Spleen (tissue), 11 donors: ENCODE results near the gene AMN1. TPM values are rescaled to one million over a fixed set of nuclear protein-coding genes. Genes with fewer than 3 reads are reported as not detected.
"Not testable (repeated sequence)": the region's sequence is repeated elsewhere in the genome, so short reads cannot be mapped to it uniquely, and the experiment has no call there.

ENCODE experiments used
- DNase-seq: peaks from one replicate; pipeline ENCODE4 v3.0.0-alpha.2; 2020
- H3K27ac ChIP-seq, 8 donors: fragments of 200-600 bp; sonication (generic) in 7 of 8; 1 replicate in 4 of 8; 2 replicates in 4 of 8; pipeline versions ENCODE4 v1.5.0 to v1.8.0; 2016 to 2021; ENCODE audit warnings: inconsistent platforms in 4 of 8, mild to moderate bottlenecking in 4 of 8, moderate library complexity in 1 of 8
- H3K27me3 ChIP-seq, 7 donors: fragments of 200-600 bp; sonication (generic) in 6 of 7; replicated peaks in 1 of 7; 1 replicate in 4 of 7; 2 replicates in 3 of 7; pipeline versions ENCODE4 v1.5.0 to v1.8.0; 2016 to 2021; ENCODE audit warnings: inconsistent platforms in 3 of 7, mild to moderate bottlenecking in 1 of 7
- H3K36me3 ChIP-seq, 6 donors: fragments of 200-600 bp; sonication (generic) in 5 of 6; 1 replicate in 4 of 6; 2 replicates in 2 of 6; pipeline versions ENCODE4 v1.5.0 to v1.8.0; 2016 to 2021; ENCODE audit warnings: inconsistent platforms in 2 of 6
- H3K4me1 ChIP-seq, 6 donors: fragments of 200-600 bp; sonication (generic) in 5 of 6; 1 replicate in 3 of 6; 2 replicates in 3 of 6; pipeline versions ENCODE4 v1.5.0 to v1.8.0; 2016 to 2021; ENCODE audit warnings: inconsistent platforms in 3 of 6
- H3K4me3 ChIP-seq, 8 donors: fragments of 200-600 bp; sonication (generic) in 7 of 8; 1 replicate in 4 of 8; 2 replicates in 4 of 8; pipeline versions ENCODE4 v1.5.0 to v1.8.0; 2016 to 2021; ENCODE audit warnings: inconsistent platforms in 4 of 8, mild to moderate bottlenecking in 4 of 8, moderate library complexity in 2 of 8
- H3K9me3 ChIP-seq, 8 donors: fragments of 200-600 bp; sonication (generic) in 7 of 8; 1 replicate in 4 of 8; 2 replicates in 4 of 8; pipeline versions ENCODE4 v1.5.0 to v1.8.0; 2016 to 2021; ENCODE audit warnings: inconsistent platforms in 4 of 8
- CTCF ChIP-seq, 11 experiments: fragments of 200-600 bp in 7 of 11; fragments of 450-650 bp in 4 of 11; sonication (generic) in 4 of 11; IDR thresholded peaks in 8 of 11; conservative IDR thresholded peaks in 3 of 11; 1 replicate in 7 of 11; 2 replicates in 4 of 11; pipeline versions ENCODE4 v1.4.0 to v1.8.0; 2016 to 2021; ENCODE audit warnings: antibody characterized with exemption in 11 of 11, inconsistent platforms in 4 of 11, mild to moderate bottlenecking in 1 of 11
- POLR2A ChIP-seq, 3 donors: fragments of 450-650 bp; IDR thresholded peaks; one replicate each; pipeline ENCODE4 v1.5.1; 2017; ENCODE audit warnings: antibody characterized with exemption in 3 of 3, mild to moderate bottlenecking in 1 of 3
- POLR2AphosphoS5 ChIP-seq, 3 donors: sonication (generic); formaldehyde crosslinking; IDR thresholded peaks; one replicate each; pipeline ENCODE4 v1.5.1; 2017; ENCODE audit warnings: antibody characterized with exemption in 3 of 3
- WGBS, 5 donors: extraction: QIAGEN DNeasy Blood & Tissue Kit in 3 of 5; methylation state at CpG; one replicate each; pipeline versions ENCODE4 v1.1.5 to v1.1.7; 2013 to 2018; 5-methylcytosine and 5-hydroxymethylcytosine counted together
- intact Hi-C: fragments of 100-400 bp; cut with DNase I; formaldehyde crosslinking; loops from one replicate; pipeline ENCODE4 v1.15.0; 2023; ENCODE audit warnings: low total_unique reads
- polyA plus RNA-seq, 3 donors: library from polyadenylated mRNA; stranded (reverse); fragments of 200-250 nt; gene quantifications; one replicate each; pipeline ENCODE4 v1.2.1, GENCODE V29; 2013
- total RNA-seq, 7 donors: library from RNA; depleted of rRNA in 3 of 7; stranded (reverse); fragments of >200 nt in 3 of 7; fragmentation: NEBNext Ultra II Directional in 4 of 7; extraction: Animal tissue kit (Norgen Biotek cat#: 25700) in 4 of 7; gene quantifications; one replicate each; pipeline versions ENCODE4 v1.1.0 to v1.2.1, GENCODE V29; 2016 to 2021
- donor health status: healthy with polysubstance abuse.
- donor health status: DM: no; HTN: no; CAD: no; lungs with moderate emphysema.
- donor health status: DM: no; HTN: no; CAD: no.
- donor health status: Bipolar disorder and iron deficiency.
- donor health status: healthy.
- donor health status: DM: no; HTN: no; CAD: no.
- donor health status: DM: yes; HTN: yes; CAD: no.

The AMN1 gene
- total and polyA plus RNA-seq, 10 donors = 12.9 to 27.4 (median 16.1) TPM

- DNase-seq = no peak
- Histone ChIP-seq H3K4me3 (no peak overlapping the region), H3K27me3 (no peaks in the 10 kb centered on the region), H3K4me1 (peaks cover 0 to 20% (median 10%) of the 10 kb centered on the region in 6 donors), H3K9me3 (peaks cover 0 to 51% (median 26%) of the 10 kb centered on the region in 8 donors), H3K36me3 (peaks cover 0 to 38% (median 12%) of the 10 kb centered on the region in 6 donors), H3K27ac (no peak overlapping the region)
- intact Hi-C loops = no loop called here
- TF ChIP-seq POLR2A (IDR thresholded peaks at IDR 0.05) = no peak
- WGBS, 5 donors = 96 to 100% (median 99%) methylated on average over 5 of the region's 5 CpGs
Observed at GRCh38 chr12:31712877-31713276, 15.9 kb downstream of the AMN1 start.

- no peak for DNase-seq
- peak overlapping the region in 1 of 8 donors; percentile 26 for H3K27ac ChIP-seq
- TF ChIP-seq POLR2A (IDR thresholded peaks at IDR 0.05) = no peak
- no peak for TF ChIP-seq POLR2AphosphoS5 (IDR thresholded peaks at IDR 0.05)
- WGBS, 5 donors = 68 to 80% (median 73%) methylated on average over 3 of the region's 3 CpGs
- intact Hi-C loops = no loop called here
- peaks cover 4 to 44% (median 30%) of the 10 kb centered on the region in 8 donors for H3K9me3 ChIP-seq
- peaks cover 0 to 9% (median 4%) of the 10 kb centered on the region in 6 donors for H3K4me1 ChIP-seq
- no peaks in the 10 kb centered on the region for H3K27me3 ChIP-seq
- peaks cover 0 to 40% (median 20%) of the 10 kb centered on the region in 6 donors for H3K36me3 ChIP-seq
- H3K4me3 ChIP-seq = no peak overlapping the region
Observed at GRCh38 chr12:31710021-31710818, 18.6 kb downstream of the AMN1 start.

- H3K4me1 ChIP-seq, H3K27me3 ChIP-seq, DNase-seq, H3K27ac ChIP-seq, intact Hi-C loops, H3K4me3 ChIP-seq: not testable (repeated sequence)
- WGBS, 5 donors = 93 to 97% (median 95%) methylated on average over 7 of the region's 7 CpGs
- Histone ChIP-seq H3K9me3 (peaks cover 4 to 42% (median 30%) of the 10 kb centered on the region in 8 donors), H3K36me3 (peaks cover 0 to 35% (median 20%) of the 10 kb centered on the region in 6 donors)
Observed at GRCh38 chr12:31708118-31708517, 20.7 kb downstream of the AMN1 start.

- Histone ChIP-seq H3K27me3 (no peaks in the 10 kb centered on the region), H3K36me3 (peaks cover 0 to 46% (median 22%) of the 10 kb centered on the region in 6 donors), H3K27ac (no peak overlapping the region), H3K4me3 (no peak overlapping the region), H3K9me3 (peaks cover 4 to 34% (median 27%) of the 10 kb centered on the region in 8 donors), H3K4me1 (no peaks in the 10 kb centered on the region)
- WGBS, 5 donors = 73 to 90% (median 82%) methylated on average over 2 of the region's 2 CpGs
- DNase-seq = no peak
- intact Hi-C loops = no loop called here
- no peak for TF ChIP-seq POLR2A (IDR thresholded peaks at IDR 0.05)
- no peak for TF ChIP-seq CTCF (IDR thresholded peaks at IDR 0.05 in 8 of 11, conservative IDR thresholded peaks at IDR 0.05 in 3 of 11)
Observed at GRCh38 chr12:31705621-31706020, 23.2 kb downstream of the AMN1 start.

GRCh38 chr12:31702047-31702446 lies 26.8 kb downstream of the AMN1 start:
- H3K4me3 ChIP-seq = no peak overlapping the region
- intact Hi-C loops = no loop called here
- no peak overlapping the region for H3K27ac ChIP-seq
- H3K9me3 ChIP-seq = peaks cover 0 to 6% (median 0%) of the 10 kb centered on the region in 8 donors
- TF ChIP-seq POLR2A (IDR thresholded peaks at IDR 0.05) = no peak
- TF ChIP-seq CTCF (IDR thresholded peaks at IDR 0.05 in 8 of 11, conservative IDR thresholded peaks at IDR 0.05 in 3 of 11) = no peak
- TF ChIP-seq POLR2AphosphoS5 (IDR thresholded peaks at IDR 0.05) = no peak
- no peaks in the 10 kb centered on the region for H3K27me3 ChIP-seq
- H3K4me1 ChIP-seq = no peaks in the 10 kb centered on the region
- peaks cover 0 to 54% (median 15%) of the 10 kb centered on the region in 6 donors for H3K36me3 ChIP-seq
- DNase-seq = no peak

- WGBS, 5 donors = 91 to 98% (median 95%) methylated on average over 3 of the region's 3 CpGs
- intact Hi-C loops, DNase-seq, H3K4me3 ChIP-seq, H3K27ac ChIP-seq, H3K27me3 ChIP-seq: not testable (repeated sequence)
- peaks cover 0 to 88% (median 29%) of the 10 kb centered on the region in 6 donors for H3K36me3 ChIP-seq
- peaks cover 0 to 30% (median 15%) of the 10 kb centered on the region in 8 donors for H3K9me3 ChIP-seq
- peaks cover 5 to 24% (median 18%) of the 10 kb centered on the region in 6 donors for H3K4me1 ChIP-seq
Observed at GRCh38 chr12:31689921-31690320, 38.9 kb downstream of the AMN1 start.
